K562 treated with DMSO at 1 percent for 48 hours (cell line): ENCODE results near the gene EID3. TPM values are rescaled to one million over a fixed set of nuclear protein-coding genes. Genes with fewer than 3 reads are reported as not detected.

ENCODE experiments used
- total RNA-seq: library from RNA; unstranded; fragments of 300-600 nt; gene quantifications from 2 replicates; pipeline ENCODE4 v1.2.3, GENCODE V29; 2022; ENCODE audit warnings: low replicate concordance; ENCODE audit errors: extremely low read depth

Gene EID3
- total RNA-seq = not detected in 2 replicates

DNA sequence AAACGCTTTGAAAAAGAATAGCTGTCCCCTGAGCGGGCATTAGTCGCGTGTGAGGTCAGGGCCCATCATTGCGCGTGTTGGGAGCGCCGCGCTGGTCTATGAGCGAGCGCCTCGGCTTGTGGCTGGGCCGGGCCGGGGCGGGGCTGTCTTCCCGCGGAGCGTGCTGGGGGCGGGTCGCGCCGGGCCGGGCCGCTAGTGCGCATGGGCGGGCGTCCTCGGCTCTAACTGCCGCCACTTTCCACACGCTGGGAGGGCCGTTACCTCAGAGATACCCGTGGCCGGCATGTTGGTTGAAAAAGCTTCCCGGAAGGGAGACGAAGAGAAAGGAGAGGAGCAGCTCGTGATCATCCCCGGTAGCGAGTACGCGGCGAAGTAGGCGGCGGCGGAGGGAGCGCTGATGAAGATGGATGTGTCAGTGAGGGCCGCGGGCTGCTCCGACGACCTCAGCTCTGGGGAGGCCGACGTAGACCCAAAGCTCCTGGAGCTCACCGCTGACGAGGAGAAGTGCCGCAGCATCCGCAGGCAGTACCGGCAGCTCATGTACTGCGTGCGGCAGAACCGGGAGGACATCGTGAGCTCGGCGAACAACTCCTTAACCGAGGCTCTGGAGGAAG is at the start of gene EID3:
Gene EID3, plus strand, starts transcription at position 202 of the 614 bp plus-strand sequence. Its CDS starts 196 bp downstream, at position 398.

Other genes with a start within 250 kb of the EID3 start
- gene HCFC2, start 239.2 kb upstream of the EID3 start, total RNA-seq = not detected in 2 replicates
- gene NFYB, start 165.5 kb upstream of the EID3 start, total RNA-seq = not detected in 2 replicates
- 366 TPM in 1 of 2 replicates, not detected in the other for gene TXNRD1, start 88.0 kb upstream of the EID3 start, total RNA-seq
- not detected in 2 replicates for gene CHST11, start 153.2 kb downstream of the EID3 start, total RNA-seq